Activated naive CD4-positive, alpha-beta T cell (primary cell): ENCODE results near the gene C7orf57.
"Not testable (repeated sequence)": the region's sequence is repeated elsewhere in the genome, so short reads cannot be mapped to it uniquely, and the experiment has no call there.

Experiments
- DNase-seq, 4 experiments: peaks; one replicate each; lab custom pipeline; 2025; lab: John Stamatoyannopoulos, UW

Gene C7orf57

GRCh38 chr7:48035301-48035966, at the start of gene C7orf57:
C7orf57 (plus strand) TSS chr7:48035543; CDS start chr7:48036309, 766 bp downstream.
- peak; percentile 59 to 78 (median 67) for DNase-seq

- no peak for DNase-seq
Measured at GRCh38 chr7:47988496-47989386, 46.6 kb upstream of the C7orf57 start.

GRCh38 chr7:47989607-47990400, 45.5 kb upstream of the C7orf57 start:
- not testable (repeated sequence) for DNase-seq

- DNase-seq: no peak
Measured at GRCh38 chr7:47990592-47990991, 44.8 kb upstream of the C7orf57 start.

GRCh38 chr7:47991270-47991669, 44.1 kb upstream of the C7orf57 start:
- DNase-seq: no peak

GRCh38 chr7:47991741-47992311, 43.5 kb upstream of the C7orf57 start:
- DNase-seq: peak; percentile 44 to 83 (median 58)

GRCh38 chr7:47992446-47992845, 42.9 kb upstream of the C7orf57 start:
- DNase-seq: no peak

GRCh38 chr7:47999413-47999812, 35.9 kb upstream of the C7orf57 start:
- DNase-seq: no peak

GRCh38 chr7:48000164-48000563, 35.2 kb upstream of the C7orf57 start:
- DNase-seq: not testable (repeated sequence)

GRCh38 chr7:48004032-48004431, 31.3 kb upstream of the C7orf57 start:
- DNase-seq: no peak

- no peak for DNase-seq
Measured at GRCh38 chr7:48004638-48005037, 30.7 kb upstream of the C7orf57 start.

- no peak for DNase-seq
Measured at GRCh38 chr7:48006866-48007265, 28.5 kb upstream of the C7orf57 start.

- no peak for DNase-seq
Measured at GRCh38 chr7:48009257-48009656, 26.1 kb upstream of the C7orf57 start.

- DNase-seq: no peak
Measured at GRCh38 chr7:48009954-48010353, 25.4 kb upstream of the C7orf57 start.

- DNase-seq: no peak
Measured at GRCh38 chr7:48011323-48011722, 24.0 kb upstream of the C7orf57 start.

GRCh38 chr7:48011951-48012350, 23.4 kb upstream of the C7orf57 start:
- DNase-seq: no peak

- no peak for DNase-seq
Measured at GRCh38 chr7:48016641-48017040, 18.7 kb upstream of the C7orf57 start.

GRCh38 chr7:48017674-48018073, 17.7 kb upstream of the C7orf57 start:
- no peak for DNase-seq

- no peak for DNase-seq
Measured at GRCh38 chr7:48025624-48026023, 9.7 kb upstream of the C7orf57 start.

GRCh38 chr7:48028938-48029337, 6.4 kb upstream of the C7orf57 start, which contains the start of gene SUN3:
SUN3 (minus strand) TSS chr7:48029107; CDS start chr7:48028938, 169 bp downstream.
- DNase-seq: no peak

GRCh38 chr7:48031111-48031510, 4.2 kb upstream of the C7orf57 start:
- DNase-seq: no peak

GRCh38 chr7:48033922-48034321, 1.4 kb upstream of the C7orf57 start:
- DNase-seq: no peak
